ENCODE data around the gene RNASE12. TPM values are rescaled to one million over a fixed set of nuclear protein-coding genes. Genes with fewer than 3 reads are reported as not detected.

The RNASE12 gene
- total and polyA plus RNA-seq, 8 donors = not detected

GRCh38 chr14:20631023-20631879, 40.1 kb upstream of the RNASE12 start:
- peaks cover 15 to 47% (median 33%) of the 10 kb centered on the region in 4 donors for H3K4me1 ChIP-seq
- peak overlapping the region in 1 of 5 donors; percentile 47 for H3K27ac ChIP-seq
- intact Hi-C loops (cut with DNase I; ENCODE audit: low total_unique reads) = no loop called here
- H3K36me3 ChIP-seq = no peaks in the 10 kb centered on the region
- H3K4me3 ChIP-seq = peak overlapping the region; percentile 27 to 49 (median 32)
- no peaks in the 10 kb centered on the region for H3K9me3 ChIP-seq
- peaks cover 0 to 64% (median 5%) of the 10 kb centered on the region in 3 donors for H3K27me3 ChIP-seq
- TF ChIP-seq POLR2AphosphoS5 (IDR thresholded peaks at IDR 0.05) = no peak
- no peak for TF ChIP-seq POLR2A (IDR thresholded peaks at IDR 0.05)
- no peak for TF ChIP-seq EP300 (IDR thresholded peaks at IDR 0.05)
- TF ChIP-seq CTCF (IDR thresholded peaks at IDR 0.05) = no peak
- peak; percentile 39 to 65 for DNase-seq
- 1 to 4% (median 2%) methylated on average over 19 of the region's 19 CpGs for WGBS, 5 donors

- no peaks in the 10 kb centered on the region for H3K36me3 ChIP-seq
- H3K9me3 ChIP-seq = no peaks in the 10 kb centered on the region
- intact Hi-C loops (cut with DNase I; ENCODE audit: low total_unique reads) = no loop called here
- H3K4me1 ChIP-seq = peaks cover 15 to 55% (median 40%) of the 10 kb centered on the region in 4 donors
- peak overlapping the region in 1 of 5 donors; percentile 47 for H3K27ac ChIP-seq
- peak overlapping the region; percentile 26 to 49 (median 32) for H3K4me3 ChIP-seq
- peaks cover 0 to 67% (median 5%) of the 10 kb centered on the region in 3 donors for H3K27me3 ChIP-seq
- peak in 1 of 2 donors; percentile 79 for DNase-seq
- WGBS, 5 donors = 3 to 6% (median 3%) methylated on average over 23 of the region's 23 CpGs
- no peak for TF ChIP-seq POLR2AphosphoS5 (IDR thresholded peaks at IDR 0.05)
- no peak for TF ChIP-seq EP300 (IDR thresholded peaks at IDR 0.05)
Measured at GRCh38 chr14:20630340-20631022, 39.3 kb upstream of the RNASE12 start.

- H3K9me3 ChIP-seq = no peaks in the 10 kb centered on the region
- no peak overlapping the region for H3K4me3 ChIP-seq
- DNase-seq = no peak
- 40 to 46% (median 43%) methylated on average over 10 of the region's 10 CpGs for WGBS, 5 donors
- no peak overlapping the region for H3K27ac ChIP-seq
- intact Hi-C loops (cut with DNase I; ENCODE audit: low total_unique reads) = no loop called here
- peaks cover 0 to 52% (median 2%) of the 10 kb centered on the region in 3 donors for H3K27me3 ChIP-seq
- no peaks in the 10 kb centered on the region for H3K36me3 ChIP-seq
- TF ChIP-seq CTCF (IDR thresholded peaks at IDR 0.05) = no peak
- no peak for TF ChIP-seq EP300 (IDR thresholded peaks at IDR 0.05)
- TF ChIP-seq POLR2A (IDR thresholded peaks at IDR 0.05) = no peak
- TF ChIP-seq POLR2AphosphoS5 (IDR thresholded peaks at IDR 0.05) = no peak
- peaks cover 15 to 72% (median 51%) of the 10 kb centered on the region in 4 donors for H3K4me1 ChIP-seq
Measured at GRCh38 chr14:20628063-20628854, 37.1 kb upstream of the RNASE12 start.

GRCh38 chr14:20627346-20628027, 36.3 kb upstream of the RNASE12 start:
- Histone ChIP-seq H3K4me3 (no peak overlapping the region), H3K27me3 (peaks cover 0 to 45% (median 4%) of the 10 kb centered on the region in 3 donors), H3K4me1 (peaks cover 15 to 71% (median 53%) of the 10 kb centered on the region in 4 donors), H3K27ac (no peak overlapping the region), H3K9me3 (no peaks in the 10 kb centered on the region), H3K36me3 (no peaks in the 10 kb centered on the region)
- no peak for DNase-seq
- intact Hi-C loops (cut with DNase I; ENCODE audit: low total_unique reads) = no loop called here
- TF ChIP-seq POLR2AphosphoS5 (IDR thresholded peaks at IDR 0.05) = no peak
- TF ChIP-seq EP300 (IDR thresholded peaks at IDR 0.05) = no peak
- TF ChIP-seq POLR2A (IDR thresholded peaks at IDR 0.05) = no peak
- TF ChIP-seq CTCF (IDR thresholded peaks at IDR 0.05) = no peak
- WGBS, 5 donors = 52 to 63% (median 58%) methylated on average over 5 of the region's 5 CpGs

All from stomach (tissue), 9 donors.